Stomach (tissue), 9 donors: Measurements from ENCODE around the gene BAHD1. TPM values are rescaled to one million over a fixed set of nuclear protein-coding genes. Genes with fewer than 3 reads are reported as not detected.

Source experiments
- DNase-seq, 2 donors: peaks; one replicate each; pipeline versions ENCODE4 v3.0.0 to v3.0.0-alpha.2; 2013 to 2019
- H3K27ac ChIP-seq, 5 donors: fragments of 200-600 bp in 4 of 5; sonication (generic) in 4 of 5; one replicate each; pipeline ENCODE4 v1.5.1; 2013 to 2019; ENCODE audit warnings: mild to moderate bottlenecking in 1 of 5, moderate library complexity in 1 of 5
- H3K27me3 ChIP-seq, 3 donors: fragments of 200-600 bp; sonication (generic); one replicate each; pipeline ENCODE4 v1.5.1; 2017 to 2019; ENCODE audit warnings: mixed run types in 1 of 3
- H3K36me3 ChIP-seq, 4 donors: fragments of 200-600 bp; sonication (generic); 1 replicate in 3 of 4; 2 replicates in 1 of 4; pipeline ENCODE4 v1.5.1; 2016 to 2019
- H3K4me1 ChIP-seq, 4 donors: fragments of 200-600 bp; sonication (generic); one replicate each; pipeline ENCODE4 v1.5.1; 2016 to 2019
- H3K4me3 ChIP-seq, 4 donors: fragments of 200-600 bp; sonication (generic) in 3 of 4; one replicate each; pipeline ENCODE4 v1.5.1; 2016 to 2019; ENCODE audit warnings: mild to moderate bottlenecking in 1 of 4
- H3K9me3 ChIP-seq, 4 donors: fragments of 200-600 bp; sonication (generic); one replicate each; pipeline ENCODE4 v1.5.1; 2016 to 2019
- CTCF ChIP-seq, 7 experiments: fragments of 450-650 bp in 4 of 7; fragments of 200-600 bp in 3 of 7; sonication (generic) in 3 of 7; IDR thresholded peaks; one replicate each; pipeline ENCODE4 v1.5.1; 2016 to 2019; ENCODE audit warnings: antibody characterized with exemption in 7 of 7, control low read depth in 2 of 7, mild to moderate bottlenecking in 1 of 7
- EP300 ChIP-seq: sonication (generic); formaldehyde crosslinking; IDR thresholded peaks from one replicate; pipeline ENCODE4 v1.6.1; 2017; ENCODE audit warnings: antibody characterized with exemption
- POLR2A ChIP-seq, 4 donors: fragments of 450-650 bp; IDR thresholded peaks; one replicate each; pipeline ENCODE4 v1.6.1; 2016; ENCODE audit warnings: antibody characterized with exemption in 4 of 4, control low read depth in 2 of 4, mild to moderate bottlenecking in 1 of 4, moderate library complexity in 1 of 4
- POLR2AphosphoS5 ChIP-seq, 3 donors: sonication (generic); formaldehyde crosslinking; IDR thresholded peaks; one replicate each; pipeline ENCODE4 v1.6.1; 2016; ENCODE audit warnings: antibody characterized with exemption in 3 of 3
- WGBS, 5 donors: extraction: QIAGEN DNeasy Blood & Tissue Kit in 3 of 5; methylation state at CpG; one replicate each; pipeline versions ENCODE4 v1.1.5 to v1.1.7; 2013 to 2018; 5-methylcytosine and 5-hydroxymethylcytosine counted together
- intact Hi-C: fragments of 100-400 bp; cut with DNase I; formaldehyde crosslinking; loops from one replicate; pipeline ENCODE4 v1.15.1; 2023; ENCODE audit warnings: low total_unique reads
- polyA plus RNA-seq, 3 donors: library from polyadenylated mRNA; stranded (reverse); fragments of 200-250 nt; gene quantifications; one replicate each; pipeline ENCODE4 v1.2.3, GENCODE V29; 2013
- total RNA-seq, 5 donors: library from RNA; depleted of rRNA; stranded (reverse); fragments of >200 nt; gene quantifications; one replicate each; pipeline versions ENCODE4 v1.1.0 to v1.2.3, GENCODE V29; 2014 to 2016
- donor health status: healthy with polysubstance abuse.
- donor health status: Bipolar disorder and iron deficiency.
- donor health status: healthy.

Gene BAHD1
- total and polyA plus RNA-seq, 8 donors = 5.3 to 35.9 (median 9.9) TPM

- 90 to 100% (median 95%) methylated on average over 2 of the region's 2 CpGs for WGBS, 5 donors
- no peaks in the 10 kb centered on the region for H3K9me3 ChIP-seq
- intact Hi-C loops = no loop called here
- TF ChIP-seq POLR2A (IDR thresholded peaks at IDR 0.05) (no peak), POLR2AphosphoS5 (IDR thresholded peaks at IDR 0.05) (no peak), CTCF (IDR thresholded peaks at IDR 0.05) (no peak), EP300 (no peak)
- peaks cover 6 to 19% (median 17%) of the 10 kb centered on the region in 4 donors for H3K4me1 ChIP-seq
- H3K27me3 ChIP-seq = peaks cover 0 to 6% (median 0%) of the 10 kb centered on the region in 3 donors
- no peak for DNase-seq
- H3K36me3 ChIP-seq = no peaks in the 10 kb centered on the region
- no peak overlapping the region for H3K4me3 ChIP-seq
- H3K27ac ChIP-seq = peak overlapping the region in 1 of 5 donors; percentile 70
Observed at GRCh38 chr15:40512440-40512839, 71.7 kb downstream of the BAHD1 start.

- WGBS, 5 donors = 86 to 93% (median 89%) methylated on average over 4 to 5 of the region's 5 CpGs
- Histone ChIP-seq H3K4me1 (peaks cover 6 to 17% (median 16%) of the 10 kb centered on the region in 4 donors), H3K9me3 (no peaks in the 10 kb centered on the region), H3K36me3 (no peaks in the 10 kb centered on the region), H3K27ac (no peak overlapping the region), H3K4me3 (no peak overlapping the region), H3K27me3 (peaks cover 0 to 6% (median 0%) of the 10 kb centered on the region in 3 donors)
- intact Hi-C loops = no loop called here
- DNase-seq = no peak
- no peak for TF ChIP-seq POLR2AphosphoS5 (IDR thresholded peaks at IDR 0.05)
- no peak for TF ChIP-seq CTCF (IDR thresholded peaks at IDR 0.05)
- no peak for TF ChIP-seq POLR2A (IDR thresholded peaks at IDR 0.05)
- no peak for TF ChIP-seq EP300
Observed at GRCh38 chr15:40513609-40514008, 72.9 kb downstream of the BAHD1 start.

GRCh38 chr15:40516322-40516721 is 75.6 kb downstream of the BAHD1 start:
- no peaks in the 10 kb centered on the region for H3K36me3 ChIP-seq
- H3K4me3 ChIP-seq = no peak overlapping the region
- DNase-seq = no peak
- no peaks in the 10 kb centered on the region for H3K9me3 ChIP-seq
- TF ChIP-seq POLR2A (IDR thresholded peaks at IDR 0.05) (no peak), EP300 (no peak), POLR2AphosphoS5 (IDR thresholded peaks at IDR 0.05) (no peak), CTCF (IDR thresholded peaks at IDR 0.05) (no peak)
- peaks cover 6 to 10% (median 8%) of the 10 kb centered on the region in 4 donors for H3K4me1 ChIP-seq
- intact Hi-C loops = no loop called here
- 82 to 93% (median 91%) methylated on average over 2 of the region's 2 CpGs for WGBS, 5 donors
- H3K27ac ChIP-seq = no peak overlapping the region
- no peaks in the 10 kb centered on the region for H3K27me3 ChIP-seq

Other genes with a start within 250 kb of the BAHD1 start
- gene PAK6, start 201.9 kb upstream of the BAHD1 start, total RNA-seq = 10 to 100 TPM in 3 of 5 donors, 1 to 10 TPM in 1, under 1 TPM in 1; under 0.01 to 91.9 (median 16.3) TPM
- 1 to 10 TPM; 1.8 to 7.7 (median 4.7) TPM for gene PAK6, start 201.9 kb upstream of the BAHD1 start, polyA plus RNA-seq
- under 1 TPM in 1 of 5 donors, not detected in 4; 0.37 TPM for gene ANKRD63, start 157.9 kb upstream of the BAHD1 start, total RNA-seq
- not detected for gene ANKRD63, start 157.9 kb upstream of the BAHD1 start, polyA plus RNA-seq
- gene PLCB2, start 133.0 kb upstream of the BAHD1 start, total RNA-seq = 10 to 100 TPM in 3 of 5 donors, 1 to 10 TPM in 2; 3.5 to 12.5 (median 11.7) TPM
- gene PLCB2, start 133.0 kb upstream of the BAHD1 start, polyA plus RNA-seq = 1 to 10 TPM; 5.3 to 5.6 (median 5.4) TPM
- 10 to 100 TPM; 16.4 to 65.2 (median 21.6) TPM for gene INAFM2, start 117.3 kb upstream of the BAHD1 start, total RNA-seq
- gene INAFM2, start 117.3 kb upstream of the BAHD1 start, polyA plus RNA-seq = 10 to 100 TPM in 1 of 3 donors, 1 to 10 TPM in 2; 3.4 to 20.5 (median 8.8) TPM
- gene CCDC9B, start 100.0 kb upstream of the BAHD1 start, total RNA-seq = 10 to 100 TPM in 4 of 5 donors, under 1 TPM in 1; 0.58 to 39.3 (median 21.1) TPM
- 1 to 10 TPM; 2.9 to 9.7 (median 8.2) TPM for gene CCDC9B, start 100.0 kb upstream of the BAHD1 start, polyA plus RNA-seq
- 1,000 to 10,000 TPM in 1 of 5 donors, 10 to 100 TPM in 2, 1 to 10 TPM in 1, not detected in 1; 4.7 to 1,748 (median 37.2) TPM for gene PHGR1, start 89.9 kb upstream of the BAHD1 start, total RNA-seq
- 1,000 to 10,000 TPM in 1 of 3 donors, 100 to 1,000 TPM in 2; 132 to 2,907 (median 156) TPM for gene PHGR1, start 89.9 kb upstream of the BAHD1 start, polyA plus RNA-seq
- 10 to 100 TPM in 1 of 5 donors, under 1 TPM in 3, not detected in 1; 0.29 to 10.1 (median 0.48) TPM for gene DISP2, start 82.7 kb upstream of the BAHD1 start, total RNA-seq
- 1 to 10 TPM in 1 of 3 donors, under 1 TPM in 2; 0.15 to 1.7 (median 0.93) TPM for gene DISP2, start 82.7 kb upstream of the BAHD1 start, polyA plus RNA-seq
- 10 to 100 TPM in 3 of 5 donors, 1 to 10 TPM in 2; 4.0 to 15.6 (median 10.7) TPM for gene KNSTRN, start 58.2 kb upstream of the BAHD1 start, total RNA-seq
- gene KNSTRN, start 58.2 kb upstream of the BAHD1 start, polyA plus RNA-seq = 10 to 100 TPM; 13.9 to 16.3 (median 16.0) TPM
- gene IVD, start 35.2 kb upstream of the BAHD1 start, total RNA-seq = 10 to 100 TPM; 40.9 to 78.1 (median 50.0) TPM
- 10 to 100 TPM; 26.7 to 45.1 (median 34.8) TPM for gene IVD, start 35.2 kb upstream of the BAHD1 start, polyA plus RNA-seq
- gene CHST14, start 30.0 kb downstream of the BAHD1 start, total RNA-seq = 10 to 100 TPM in 2 of 5 donors, 1 to 10 TPM in 3; 2.5 to 14.6 (median 5.4) TPM
- gene CHST14, start 30.0 kb downstream of the BAHD1 start, polyA plus RNA-seq = 1 to 10 TPM in 2 of 3 donors, under 1 TPM in 1; 0.92 to 7.4 (median 2.7) TPM
- 10 to 100 TPM; 12.3 to 39.4 (median 32.9) TPM for gene CCDC32, start 124.1 kb downstream of the BAHD1 start, total RNA-seq
- gene CCDC32, start 124.1 kb downstream of the BAHD1 start, polyA plus RNA-seq = 10 to 100 TPM; 14.4 to 65.7 (median 28.1) TPM
- gene RPUSD2, start 128.3 kb downstream of the BAHD1 start, total RNA-seq = 10 to 100 TPM in 1 of 5 donors, 1 to 10 TPM in 2, not detected in 2; 7.0 to 12.1 (median 8.1) TPM
- gene RPUSD2, start 128.3 kb downstream of the BAHD1 start, polyA plus RNA-seq = 10 to 100 TPM in 1 of 3 donors, 1 to 10 TPM in 2; 5.6 to 11.9 (median 6.6) TPM
- 10 to 100 TPM in 2 of 5 donors, 1 to 10 TPM in 3; 1.4 to 57.8 (median 8.7) TPM for gene KNL1, start 153.3 kb downstream of the BAHD1 start, total RNA-seq
- 1 to 10 TPM in 2 of 3 donors, under 1 TPM in 1; 0.50 to 1.8 (median 1.4) TPM for gene KNL1, start 153.3 kb downstream of the BAHD1 start, polyA plus RNA-seq